ENCODE results near the gene CCNJL.
"Not testable (repeated sequence)": the region's sequence is repeated elsewhere in the genome, so short reads cannot be mapped to it uniquely, and the experiment has no call there.

Gene CCNJL

DNA sequence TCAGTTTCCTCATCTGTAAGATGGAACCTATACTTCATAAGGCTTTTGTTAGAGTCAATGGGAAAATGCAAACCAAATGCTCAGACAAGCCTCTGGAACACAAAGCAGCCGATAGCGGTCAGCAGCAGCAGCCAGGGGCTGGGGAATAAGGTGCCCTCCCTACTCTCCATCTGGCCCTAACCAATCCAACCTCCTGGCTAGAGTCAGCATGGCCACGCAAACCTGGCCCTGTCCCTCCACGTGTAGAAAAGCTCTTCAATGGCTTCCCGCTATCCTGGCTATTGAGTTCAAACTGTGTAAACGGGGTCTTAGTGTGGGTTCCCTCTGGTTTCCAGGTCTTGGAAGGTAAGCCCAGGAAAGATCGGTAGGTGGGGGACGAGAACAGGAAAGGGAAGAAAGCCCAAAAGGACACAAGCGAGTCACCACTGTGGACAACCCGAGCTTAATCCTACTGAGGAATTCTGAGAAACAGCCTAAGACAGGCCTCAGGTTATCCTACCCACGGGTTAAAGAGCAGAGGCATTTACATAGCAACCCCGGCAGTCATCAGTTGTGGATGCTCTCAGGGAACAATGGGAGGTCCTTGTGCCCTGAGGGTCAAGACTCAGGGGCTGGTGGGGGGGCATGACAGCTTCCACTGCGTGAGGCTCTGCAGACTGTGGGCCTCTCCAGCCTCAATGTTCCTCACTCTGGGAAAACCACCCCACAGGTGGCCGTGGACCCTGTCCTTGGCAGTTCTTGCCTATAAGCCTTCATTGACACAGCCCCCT is 52.2 kb downstream of the CCNJL start:
- DNase-seq = no peak

DNA sequence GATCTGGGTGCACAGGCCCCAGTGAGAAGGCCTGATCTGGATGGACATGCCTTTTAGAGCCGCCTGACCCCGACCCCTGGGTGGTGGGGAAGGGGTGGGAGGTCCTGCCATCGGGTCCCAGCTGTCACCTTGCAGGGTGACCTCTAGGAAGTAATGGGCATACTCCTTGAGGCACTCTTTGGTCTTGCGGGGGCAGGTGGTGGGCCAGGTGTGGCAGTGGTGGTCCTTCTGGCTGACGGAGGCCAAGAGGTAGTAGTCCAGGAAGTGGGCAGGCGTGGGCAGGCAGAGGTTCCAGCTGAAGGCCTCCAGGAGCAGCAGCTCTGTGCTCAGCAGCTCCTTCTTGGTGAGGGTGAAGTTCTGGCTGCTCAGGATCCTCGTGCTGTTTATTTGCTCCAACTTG is 53.0 kb downstream of the CCNJL start:
- DNase-seq = no peak

DNA sequence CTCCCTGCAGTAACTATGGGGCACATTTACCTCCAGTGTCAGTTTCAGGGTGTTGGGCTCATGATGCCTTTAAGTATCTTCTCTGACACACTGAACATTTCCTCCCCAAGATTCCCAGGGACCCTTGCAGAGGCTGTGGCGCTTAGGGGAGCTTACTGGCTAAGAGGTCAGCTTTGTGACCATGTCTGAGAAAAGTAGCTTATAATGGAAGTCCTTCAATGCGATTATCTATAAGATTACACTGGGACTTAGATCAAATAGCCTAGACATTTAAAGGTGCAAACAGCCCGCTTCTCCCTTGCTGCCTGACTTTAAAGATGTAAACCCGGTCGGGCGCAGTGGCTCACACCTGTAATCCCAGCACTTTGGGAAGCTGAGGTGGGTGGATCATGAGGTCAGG is 57.7 kb downstream of the CCNJL start:
- DNase-seq = no peak

DNA sequence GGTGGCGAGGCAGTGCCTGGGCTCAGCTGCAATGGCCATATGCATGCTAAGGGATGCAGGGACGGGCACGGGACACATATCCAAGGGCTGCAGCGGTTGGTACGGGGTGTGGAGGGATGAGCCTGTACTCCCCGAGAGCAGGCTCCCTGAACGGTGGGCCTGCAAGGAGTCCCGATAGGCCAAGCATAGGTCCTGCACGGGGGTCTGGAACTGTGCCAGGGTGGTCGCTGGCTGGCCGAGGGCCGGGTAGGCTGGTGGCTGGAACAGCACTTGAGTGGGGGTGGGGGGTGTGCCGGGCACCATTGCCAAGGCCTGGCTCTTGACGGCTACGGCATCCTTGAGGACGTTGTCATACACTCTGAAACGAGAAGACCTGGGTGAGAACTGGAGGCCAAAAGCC is 58.9 kb downstream of the CCNJL start:
- no peak for DNase-seq

DNA sequence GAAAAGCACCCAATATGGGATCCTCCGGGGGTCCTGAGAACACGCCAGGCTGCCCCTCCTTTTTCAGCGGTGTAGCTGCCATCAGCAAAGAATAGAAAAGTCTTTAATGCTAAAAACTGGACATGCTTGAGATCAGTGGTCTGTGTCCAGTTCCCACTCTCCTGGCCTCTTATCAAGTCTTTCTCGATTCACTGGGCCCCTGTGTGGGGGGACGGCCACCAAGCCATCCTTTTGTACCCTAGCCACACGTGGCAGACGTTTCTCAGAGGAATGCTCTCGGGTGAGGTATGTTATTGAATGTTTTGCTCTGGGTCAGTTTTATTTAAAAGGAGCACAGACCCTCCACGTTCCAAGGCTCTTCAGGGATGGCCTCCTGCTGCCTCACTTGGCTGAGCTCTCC is 59.4 kb downstream of the CCNJL start:
- DNase-seq = no peak

DNA sequence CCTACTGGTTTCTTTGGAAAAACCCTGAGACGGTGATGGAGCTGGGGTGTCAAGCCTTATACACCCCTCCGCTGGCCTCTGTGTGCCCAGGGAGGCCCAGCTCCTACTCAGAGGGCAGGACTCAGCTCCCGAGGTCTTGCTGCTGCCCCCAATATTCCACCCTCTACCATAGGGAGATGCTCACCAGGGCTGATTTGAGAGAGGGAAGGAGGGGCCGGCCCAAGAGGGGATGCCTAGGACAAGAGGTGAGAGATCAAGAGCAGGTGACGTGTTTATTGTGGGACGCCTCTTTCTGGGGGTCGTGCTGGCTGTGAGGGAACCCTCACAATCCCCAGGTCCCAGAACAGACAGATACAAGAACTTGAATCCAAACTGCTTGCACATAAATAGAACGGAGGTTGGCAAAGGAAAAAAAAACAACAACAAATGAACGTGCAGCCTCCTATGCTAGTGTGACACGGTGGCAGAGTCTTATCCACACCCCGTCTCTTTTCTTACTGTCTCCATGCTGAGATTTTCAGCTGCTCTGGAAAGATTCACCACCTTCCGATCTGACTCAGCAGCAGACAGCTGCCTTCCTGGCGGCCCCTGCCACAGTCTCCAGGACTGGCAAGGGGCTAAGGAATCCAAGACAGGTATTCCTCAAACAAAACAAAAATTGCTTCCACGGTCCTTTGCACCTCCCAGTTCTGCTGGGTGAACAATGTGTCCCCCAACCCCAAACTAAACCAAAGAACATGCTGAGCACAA is 60.8 kb downstream of the CCNJL start:
- no peak for DNase-seq

DNA sequence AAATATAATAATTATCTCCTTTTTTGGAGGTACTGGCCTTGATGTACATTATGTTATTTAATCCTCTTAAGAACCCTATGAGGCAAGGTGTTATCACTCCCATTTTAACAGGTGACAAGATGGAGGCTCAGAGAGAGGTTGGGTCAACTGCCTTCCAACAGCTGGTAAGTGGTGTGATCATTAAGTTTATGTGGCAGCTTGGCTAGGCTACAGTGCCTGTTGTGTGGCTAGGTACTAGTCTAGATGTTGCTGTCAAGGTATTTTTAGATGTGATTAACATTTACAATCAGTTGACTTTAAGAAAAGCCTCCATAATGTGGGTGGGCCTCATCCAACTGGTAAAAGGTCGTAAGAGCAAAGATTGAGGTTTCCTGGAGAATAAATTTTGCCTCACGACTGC is 61.5 kb downstream of the CCNJL start:
- DNase-seq = no peak

DNA sequence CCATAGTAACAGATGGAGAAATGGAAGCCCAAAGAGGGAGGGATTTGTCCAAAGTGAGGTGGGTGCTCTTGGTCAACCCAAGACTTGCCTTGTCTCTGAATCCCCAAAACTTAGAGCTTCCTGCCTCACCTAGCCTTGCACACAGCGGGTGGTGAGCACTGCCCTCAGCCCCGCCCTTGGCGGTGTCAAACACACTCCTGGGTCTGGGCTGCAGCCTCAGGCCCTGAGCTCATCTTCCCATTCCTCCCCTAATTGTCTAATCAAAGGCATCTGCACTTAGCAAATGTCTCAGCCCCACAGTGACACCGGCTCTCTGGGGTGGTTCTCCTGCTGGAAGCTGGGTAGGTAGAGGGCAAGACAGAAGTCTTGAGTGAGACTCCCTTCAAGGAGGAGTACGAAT is 62.1 kb downstream of the CCNJL start:
- no peak for DNase-seq

DNA sequence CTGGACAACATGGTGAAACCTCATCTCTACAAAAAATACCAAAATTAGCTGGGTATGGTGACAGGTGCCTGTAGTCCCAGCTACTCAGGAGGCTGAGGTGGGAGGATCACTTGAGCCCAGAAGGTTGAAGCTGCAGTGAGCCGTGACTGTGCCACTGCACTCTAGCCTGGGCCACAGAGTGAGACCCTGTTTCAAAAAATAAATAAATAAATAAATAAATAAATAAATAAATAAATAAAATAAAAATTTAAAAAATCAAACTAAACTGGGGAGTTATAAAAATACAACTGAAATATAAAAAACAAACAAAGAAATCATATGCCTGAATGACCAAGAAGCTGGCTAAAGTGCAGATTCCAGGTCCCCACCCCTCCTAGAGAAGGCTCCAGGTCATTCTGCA is 62.8 kb downstream of the CCNJL start:
- DNase-seq = not testable (repeated sequence)

DNA sequence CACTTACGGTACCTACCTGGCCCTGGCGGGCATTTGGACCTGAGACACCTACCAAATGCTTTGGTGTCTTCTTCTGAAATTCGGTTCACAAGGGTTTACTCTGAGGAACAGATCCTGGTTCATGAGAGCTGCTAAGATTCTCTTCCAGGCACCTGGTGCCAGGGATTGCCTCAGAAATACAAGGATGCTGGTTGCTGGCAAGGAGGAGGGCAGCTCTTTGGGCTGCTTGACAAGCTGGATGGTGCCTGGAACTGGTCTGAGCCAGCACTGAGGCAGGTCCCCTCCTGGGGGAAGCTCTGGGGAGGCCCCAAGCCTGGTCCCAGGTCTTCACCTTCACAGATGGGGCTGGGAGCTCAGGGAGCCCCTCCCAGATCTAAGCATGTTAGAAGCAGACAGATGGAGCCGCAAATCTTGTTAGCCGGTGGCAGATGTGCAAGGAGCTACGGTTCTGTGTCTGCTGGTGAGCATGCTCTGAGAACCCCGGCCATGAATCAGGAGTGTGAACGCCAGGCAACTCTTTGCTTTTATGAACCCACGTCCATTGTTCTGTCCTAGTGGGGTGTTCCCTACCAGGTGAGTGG is 66.8 kb downstream of the CCNJL start:
- no peak for DNase-seq

DNA sequence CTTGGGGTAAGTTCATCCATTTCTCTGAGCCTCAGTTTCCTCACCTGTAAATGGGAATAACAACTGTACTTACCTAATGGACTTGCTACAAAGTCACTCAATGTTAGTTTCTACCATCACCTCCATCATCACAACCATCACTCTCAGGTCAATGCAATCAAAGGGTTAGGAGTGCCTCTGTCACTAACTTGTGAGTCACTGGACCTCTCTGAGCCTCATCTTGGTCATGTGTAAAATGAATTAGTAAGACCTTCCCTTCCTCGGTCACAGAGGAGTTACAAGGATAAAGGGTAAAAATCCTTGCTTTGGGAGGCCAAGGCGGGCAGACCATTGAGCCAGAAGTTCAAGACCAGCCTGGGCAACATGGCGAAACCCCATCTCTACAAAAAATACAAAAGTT is 70.2 kb downstream of the CCNJL start:
- DNase-seq = no peak

DNA sequence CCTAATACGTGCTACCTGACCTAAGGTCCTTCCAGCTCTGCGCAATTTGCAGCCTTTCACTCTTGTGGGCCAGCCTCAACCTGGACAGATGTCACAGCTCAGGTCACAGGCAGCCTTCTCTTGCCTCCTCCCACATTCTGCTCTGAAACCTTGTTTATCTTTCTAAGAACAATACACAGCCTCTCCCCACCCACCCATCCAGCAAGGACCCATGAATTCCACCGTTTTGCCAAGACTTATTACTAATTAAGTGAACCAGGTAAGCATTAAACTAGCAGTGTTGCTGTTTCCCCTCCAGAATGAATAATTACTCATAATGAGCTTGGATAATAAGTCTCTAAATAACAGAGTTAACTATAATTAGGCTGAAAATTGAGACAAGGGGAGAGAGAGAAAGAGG is 72.0 kb downstream of the CCNJL start:
- DNase-seq = no peak

DNA sequence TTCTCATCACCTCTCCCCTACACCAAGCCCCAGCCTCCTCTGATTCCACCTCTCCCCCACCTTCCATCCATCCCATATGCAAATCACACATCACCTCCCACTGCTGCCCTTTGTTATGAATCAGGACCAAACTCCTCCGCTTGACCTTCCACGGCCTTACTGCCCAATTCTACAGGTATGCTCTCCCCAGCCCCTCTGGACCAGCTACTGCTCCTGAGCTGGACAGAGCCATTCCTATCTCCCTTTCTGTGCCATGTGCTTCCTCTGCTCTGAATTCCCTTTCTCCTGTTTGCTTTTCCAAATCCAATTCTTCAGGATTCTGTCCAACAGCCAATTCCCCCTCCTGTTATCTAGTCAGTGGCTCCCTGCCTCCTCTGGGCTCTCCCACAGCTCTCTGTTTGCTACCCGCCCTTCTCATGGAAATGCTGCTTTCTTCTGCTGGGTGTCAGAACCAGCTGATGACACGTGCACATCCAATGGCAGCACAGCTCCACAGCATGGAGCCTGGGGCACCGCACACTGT is 74.7 kb downstream of the CCNJL start:
- DNase-seq = no peak

DNA sequence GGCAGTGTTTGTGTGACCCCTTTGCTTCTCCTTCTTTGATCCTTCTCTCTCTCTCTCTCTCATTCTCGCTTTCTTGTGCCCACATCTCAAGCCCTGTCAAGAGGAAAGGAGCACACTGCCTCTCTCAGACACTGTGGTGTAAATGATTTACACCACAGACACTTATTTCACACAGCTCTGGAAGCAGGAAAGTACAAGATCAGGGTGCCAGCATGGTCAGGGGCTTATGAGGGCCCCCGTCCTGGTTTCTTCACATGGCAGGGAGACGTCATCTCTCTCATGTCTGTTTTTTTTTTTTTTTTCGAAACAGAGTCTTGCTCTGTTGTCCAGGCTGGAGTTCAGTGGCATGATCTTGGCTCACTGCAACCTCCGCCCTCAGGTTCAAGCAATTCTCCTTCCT is 76.6 kb downstream of the CCNJL start:
- no peak for DNase-seq

DNA sequence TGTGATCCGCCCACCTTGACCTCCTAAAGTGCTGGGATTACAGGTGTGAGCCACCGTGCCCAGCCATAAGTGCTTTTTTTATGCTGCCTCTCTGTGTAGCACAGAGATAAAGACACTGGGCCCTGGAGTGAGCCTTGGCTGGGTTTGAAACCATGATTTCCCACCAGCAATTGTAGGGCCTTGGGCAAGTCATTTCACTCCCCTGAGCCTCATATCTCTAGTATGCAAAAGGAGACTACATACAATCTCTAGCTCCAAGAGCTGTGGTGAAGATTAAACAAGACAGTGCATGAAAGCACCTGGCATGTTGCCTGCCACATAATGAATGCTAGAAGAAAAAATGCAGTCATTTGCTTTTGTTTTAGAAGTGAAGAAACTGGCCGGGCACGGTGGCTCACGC is 79.1 kb downstream of the CCNJL start:
- no peak for DNase-seq

DNA sequence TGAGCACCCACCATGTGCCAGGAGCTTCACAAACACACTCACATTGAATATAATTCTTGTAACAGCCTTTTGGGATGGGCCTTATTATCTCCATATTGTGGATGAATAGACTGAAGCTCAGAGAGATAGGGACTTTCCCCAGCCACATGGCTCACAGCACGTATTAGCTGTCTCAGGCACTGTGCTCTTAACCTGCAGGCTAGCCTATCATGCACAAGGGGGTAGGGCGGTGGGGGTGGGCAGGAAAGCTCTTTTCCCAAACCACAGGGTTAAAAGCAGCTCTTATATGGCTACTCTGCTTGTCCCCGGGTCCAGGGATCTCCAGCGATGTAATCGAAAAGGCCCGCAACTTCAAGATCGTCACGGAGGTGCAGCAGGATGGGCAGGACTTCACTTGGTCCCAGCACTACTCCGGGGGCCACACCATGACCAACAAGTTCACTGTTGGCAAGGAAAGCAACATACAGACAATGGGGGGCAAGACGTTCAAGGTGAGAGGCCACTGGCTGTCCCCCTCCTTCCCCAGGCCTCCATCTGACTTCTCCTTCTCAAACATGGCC is 80.5 kb downstream of the CCNJL start:
- DNase-seq = no peak

DNA sequence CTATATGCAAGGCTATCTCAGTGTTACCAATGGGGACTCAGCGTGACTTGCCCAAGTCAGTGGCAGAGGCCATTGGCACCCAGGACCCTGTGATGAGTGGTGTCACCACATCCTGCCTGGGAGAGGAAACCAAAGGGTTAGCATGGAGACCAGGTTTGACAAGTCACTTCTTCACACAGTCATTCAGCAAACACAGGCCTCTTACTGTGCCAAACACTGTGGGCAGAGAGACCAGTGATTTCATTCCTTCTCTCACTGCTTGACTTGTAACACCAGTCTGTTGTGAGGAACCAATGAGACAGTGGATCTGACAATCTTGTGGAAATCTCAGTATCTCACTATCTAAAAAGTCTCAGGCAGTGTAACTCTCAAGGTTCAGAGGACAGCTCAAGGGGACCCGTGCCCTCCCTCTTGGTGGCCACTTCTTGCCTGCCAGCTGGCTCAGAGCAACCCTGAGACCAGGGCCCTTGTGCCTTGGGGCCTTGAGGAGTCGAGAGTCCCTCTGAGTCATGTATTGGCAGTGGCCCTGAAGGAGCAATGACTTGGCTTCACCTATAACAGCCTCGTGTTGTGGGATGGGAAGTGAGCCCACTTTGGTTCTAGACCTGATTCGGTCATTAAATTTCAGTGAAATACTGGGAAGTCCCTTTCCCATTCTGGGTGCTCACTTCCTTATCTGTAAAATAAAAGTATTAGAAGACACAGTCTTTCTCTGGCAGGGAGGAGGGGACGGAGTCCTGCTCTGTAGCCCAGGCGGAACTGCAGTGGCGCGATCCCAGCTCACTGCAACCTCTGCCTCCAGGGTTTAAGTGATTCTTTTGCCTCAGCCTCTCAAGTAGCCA is 81.5 kb downstream of the CCNJL start:
- no peak for DNase-seq

DNA sequence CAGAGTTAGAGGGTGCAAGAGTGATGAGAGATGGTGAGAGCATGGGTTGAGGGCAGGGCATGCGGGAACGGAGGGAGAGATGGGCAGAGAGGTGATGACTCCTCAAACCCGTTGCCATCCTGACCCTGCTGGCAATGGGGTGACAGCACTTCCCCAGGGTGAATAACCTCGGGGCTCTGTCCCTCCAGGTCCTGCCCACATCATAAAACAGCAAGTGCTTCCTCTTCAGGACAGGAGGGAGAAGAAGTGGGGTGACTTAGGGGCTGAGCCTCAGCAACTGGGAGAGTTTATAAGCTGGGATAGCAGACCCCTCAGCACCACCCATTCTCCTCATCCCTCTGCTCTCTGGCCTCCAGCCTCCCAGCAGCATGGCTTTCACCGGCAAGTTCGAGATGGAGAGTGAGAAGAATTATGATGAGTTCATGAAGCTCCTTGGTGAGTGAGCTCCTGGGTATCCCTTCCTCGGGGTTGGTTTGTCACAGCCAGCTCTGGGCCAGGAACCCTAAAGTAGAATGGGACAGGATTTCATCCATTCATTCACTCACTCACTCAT is 83.1 kb downstream of the CCNJL start, which contains the start of gene FABP6:
Gene FABP6, plus strand, starts transcription at position 317 of the 553 bp plus-strand sequence. Its CDS starts 52 bp downstream, at position 369.
- DNase-seq = no peak

DNA sequence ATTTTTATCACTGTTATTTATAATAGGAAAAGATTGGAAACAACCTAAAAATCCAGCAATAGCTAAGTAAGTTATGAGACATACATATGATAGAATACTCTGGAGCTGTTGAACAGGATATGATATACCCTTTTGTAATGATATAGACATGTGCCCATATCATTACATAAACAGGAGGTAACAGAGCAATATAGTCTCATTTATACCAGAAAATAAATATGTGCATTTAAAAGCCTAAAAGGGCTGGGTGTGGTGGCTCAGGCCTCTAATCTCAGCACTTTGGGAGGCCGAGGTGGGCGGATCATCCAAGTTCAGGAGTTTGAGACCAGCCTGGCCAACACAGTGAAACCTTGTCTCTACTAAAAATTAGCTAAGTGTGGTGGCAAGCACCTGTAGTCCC is 85.4 kb downstream of the CCNJL start:
- no peak for DNase-seq

DNA sequence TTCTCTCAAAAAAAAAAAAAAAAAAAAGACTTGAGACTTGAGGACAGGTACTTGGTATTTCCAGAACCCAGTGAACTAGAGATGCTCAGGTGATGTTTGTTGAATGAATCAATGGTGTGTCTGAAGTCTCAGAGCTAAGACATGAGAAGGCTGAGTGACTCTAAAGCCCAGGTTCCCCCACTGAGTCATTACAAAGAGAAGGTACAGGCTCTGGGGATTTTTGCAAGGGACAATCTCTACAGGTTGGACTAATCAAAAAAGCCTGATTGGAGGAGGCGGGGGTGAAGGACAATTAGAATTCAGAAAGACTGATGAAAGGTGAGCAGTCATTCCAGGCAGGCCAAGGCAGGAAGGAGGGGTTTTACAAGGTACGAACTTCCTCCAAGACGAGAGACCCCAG is 91.3 kb downstream of the CCNJL start:
- no peak for DNase-seq

DNA sequence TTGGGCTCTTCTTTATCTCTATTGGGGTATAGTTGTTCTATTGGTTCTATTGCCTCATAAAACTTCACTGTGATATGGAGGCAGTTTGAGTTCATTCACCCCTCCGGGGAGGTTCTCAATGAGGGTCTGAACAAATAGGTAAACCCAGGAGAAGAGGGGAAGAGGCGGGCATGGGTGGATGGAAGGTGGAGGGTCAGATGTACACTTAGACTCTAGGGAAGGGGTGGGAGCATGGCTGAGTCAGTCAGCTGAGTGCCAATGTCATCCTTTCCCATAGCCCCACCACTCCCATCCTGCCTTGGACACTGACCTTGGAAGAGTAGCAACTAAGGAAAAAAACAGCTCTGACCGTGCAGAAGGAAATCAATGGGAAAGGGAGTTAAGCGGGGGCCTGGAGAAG is 93.0 kb downstream of the CCNJL start:
- DNase-seq = no peak

DNA sequence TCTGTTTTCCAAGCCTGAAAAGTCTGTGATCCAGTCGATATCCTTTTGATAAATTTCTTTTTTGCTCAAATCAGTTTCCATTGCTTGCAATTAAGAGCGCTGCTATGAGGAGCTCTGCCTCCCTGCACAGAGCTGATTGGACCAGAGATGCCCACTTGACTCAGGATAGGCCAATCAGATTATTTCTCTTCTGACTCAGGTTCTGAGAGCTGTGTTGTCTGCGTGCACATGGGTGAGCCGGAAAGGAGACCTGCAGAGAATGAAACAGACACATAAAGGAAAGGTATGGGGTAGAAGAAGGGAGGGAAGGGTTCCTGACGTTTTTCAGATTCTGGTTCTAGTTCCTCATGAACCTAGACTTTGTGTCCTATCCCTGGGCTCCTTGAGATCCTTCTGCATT is 98.8 kb downstream of the CCNJL start:
- no peak for DNase-seq

All from activated CD4-positive, alpha-beta T cell treated with anti-CD3 and anti-CD28 coated beads for 4 hours (primary cell).